ENCODE results near the gene HTR3B.

The HTR3B gene

DNA sequence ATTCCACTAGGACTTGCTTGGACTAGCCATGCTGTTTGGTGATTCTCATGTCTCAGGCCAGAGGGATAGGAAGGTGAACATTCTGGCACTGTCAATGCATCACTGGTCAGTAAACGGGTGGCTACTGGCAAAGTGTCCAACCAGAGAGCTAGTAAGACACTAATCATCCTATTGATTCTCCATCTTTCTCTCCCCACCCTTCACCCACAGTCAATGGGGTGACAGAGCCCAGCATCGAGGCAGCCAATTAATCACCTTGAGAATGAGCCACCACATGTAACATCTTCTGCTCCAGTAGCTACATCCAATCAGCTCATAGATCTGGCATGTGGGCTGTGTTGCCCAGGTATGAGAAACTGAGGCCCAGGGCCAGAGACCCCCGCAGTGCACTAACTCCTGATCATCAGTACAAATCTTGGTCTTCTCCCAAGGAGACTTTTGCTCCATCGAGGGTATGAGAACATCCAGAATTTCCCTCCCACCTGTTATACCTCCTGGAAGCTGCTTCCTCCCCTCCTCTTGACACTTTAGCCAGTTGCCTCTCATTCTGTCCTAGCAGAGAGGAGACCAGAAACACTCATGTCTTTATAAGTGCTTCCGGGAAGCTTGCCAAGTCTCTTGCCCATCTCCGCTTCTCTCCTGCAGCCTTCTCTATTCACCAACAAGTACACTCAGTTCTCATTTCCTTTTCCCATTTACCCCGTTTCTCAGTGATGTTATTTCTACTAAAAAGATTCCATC lies 87.3 kb downstream of the HTR3B start:
- DNase-seq (ENCODE audit: low spot score) = no peak

DNA sequence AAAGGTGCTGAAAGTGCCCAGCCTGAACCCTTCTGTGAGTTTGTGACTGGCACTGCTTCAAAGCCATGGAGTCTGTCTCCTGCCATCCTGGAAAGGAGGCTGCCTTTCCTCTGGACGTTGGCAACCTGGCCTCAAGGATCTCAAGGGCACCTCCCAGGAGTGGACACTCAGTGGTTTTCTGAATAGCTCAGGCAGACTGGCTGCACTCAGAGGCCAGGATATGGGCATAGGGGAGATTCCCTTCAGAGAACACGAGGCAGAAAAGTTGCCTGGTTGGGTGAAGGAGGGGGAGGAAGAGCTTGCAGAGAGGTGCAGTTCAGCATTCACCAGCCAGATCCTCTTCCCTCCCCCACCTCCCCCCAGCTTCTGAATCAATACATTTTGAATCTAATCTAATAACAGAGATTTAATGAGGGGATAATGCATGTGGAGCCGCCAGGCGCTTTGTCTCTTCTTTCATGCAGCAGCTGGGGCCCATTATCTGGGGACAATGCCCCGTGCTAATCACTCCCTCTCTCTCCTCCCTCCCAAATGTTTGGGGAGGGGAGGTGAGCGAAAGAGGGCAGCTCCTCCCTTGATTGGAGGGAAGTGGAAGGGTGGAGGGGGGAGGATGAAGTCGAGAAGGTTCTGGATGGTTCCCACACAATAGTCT lies 88.0 kb downstream of the HTR3B start:
- DNase-seq (ENCODE audit: low spot score) = no peak

DNA sequence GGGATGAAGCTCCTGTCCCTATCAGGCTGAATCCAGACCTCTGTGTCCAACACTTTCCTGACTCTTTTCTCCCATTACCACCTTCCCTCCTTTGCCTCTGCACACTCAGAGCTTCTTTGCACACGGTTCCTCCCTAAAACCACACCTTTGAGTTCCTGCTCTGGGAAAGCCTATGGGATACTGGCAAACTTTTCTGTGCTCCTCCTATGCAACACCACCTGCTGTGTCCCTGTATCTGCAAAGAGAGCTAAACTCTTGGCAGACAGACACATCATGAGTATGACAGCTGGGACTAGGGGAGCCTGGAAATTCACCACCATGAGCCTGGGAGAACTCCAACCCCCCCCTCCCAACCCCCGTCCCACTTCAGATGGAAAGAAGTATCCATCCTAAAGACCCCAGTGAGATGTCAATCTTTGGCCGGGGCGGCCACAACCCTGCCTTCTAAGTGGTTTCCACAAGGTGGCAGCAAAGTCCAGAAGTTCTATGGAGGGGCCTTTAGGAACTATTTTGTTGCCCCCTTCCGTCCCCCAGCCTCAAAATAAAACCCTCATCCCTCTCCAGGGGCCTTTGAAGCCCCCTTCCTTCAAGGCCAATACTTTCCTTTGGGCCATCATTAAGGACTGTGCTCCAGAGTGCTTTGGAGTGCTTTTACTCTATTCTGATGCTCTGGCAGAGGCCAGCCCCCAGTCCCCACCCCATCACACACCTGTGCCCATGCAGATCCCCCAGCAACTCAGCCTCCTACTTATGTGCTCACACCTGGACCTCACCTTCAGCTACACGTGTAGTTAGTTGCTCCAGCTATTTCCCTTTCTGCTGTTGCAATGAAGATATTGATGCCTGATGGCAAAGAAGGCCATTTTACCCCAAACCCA lies 89.7 kb downstream of the HTR3B start:
- DNase-seq (ENCODE audit: low spot score) = no peak

Measured in left forelimb (tissue), 1 donor.